ENCODE data around the gene PDHB. TPM values are rescaled to one million over a fixed set of nuclear protein-coding genes. Genes with fewer than 3 reads are reported as not detected.

PDHB gene
- total RNA-seq, 1 donor from 2014 or later: 87.7 TPM

- no peak for TF ChIP-seq EZH2 (IDR thresholded peaks at IDR 0.05; ENCODE audit: insufficient read depth, low read length)
- TF ChIP-seq, protein P1, sequence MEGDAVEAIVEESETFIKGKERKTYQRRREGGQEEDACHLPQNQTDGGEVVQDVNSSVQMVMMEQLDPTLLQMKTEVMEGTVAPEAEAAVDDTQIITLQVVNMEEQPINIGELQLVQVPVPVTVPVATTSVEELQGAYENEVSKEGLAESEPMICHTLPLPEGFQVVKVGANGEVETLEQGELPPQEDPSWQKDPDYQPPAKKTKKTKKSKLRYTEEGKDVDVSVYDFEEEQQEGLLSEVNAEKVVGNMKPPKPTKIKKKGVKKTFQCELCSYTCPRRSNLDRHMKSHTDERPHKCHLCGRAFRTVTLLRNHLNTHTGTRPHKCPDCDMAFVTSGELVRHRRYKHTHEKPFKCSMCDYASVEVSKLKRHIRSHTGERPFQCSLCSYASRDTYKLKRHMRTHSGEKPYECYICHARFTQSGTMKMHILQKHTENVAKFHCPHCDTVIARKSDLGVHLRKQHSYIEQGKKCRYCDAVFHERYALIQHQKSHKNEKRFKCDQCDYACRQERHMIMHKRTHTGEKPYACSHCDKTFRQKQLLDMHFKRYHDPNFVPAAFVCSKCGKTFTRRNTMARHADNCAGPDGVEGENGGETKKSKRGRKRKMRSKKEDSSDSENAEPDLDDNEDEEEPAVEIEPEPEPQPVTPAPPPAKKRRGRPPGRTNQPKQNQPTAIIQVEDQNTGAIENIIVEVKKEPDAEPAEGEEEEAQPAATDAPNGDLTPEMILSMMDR (IDR thresholded peaks at IDR 0.05; ENCODE audit: insufficient read depth, low read depth, low read length): no peak
- Mint-ChIP-seq H3K4me1 (ENCODE audit: low read depth, unreplicated experiment) (peaks cover 34% of the 10 kb centered on the region), H3K27ac (ENCODE audit: unreplicated experiment) (peak overlapping the region; percentile 84), H3K4me3 (ENCODE audit: unreplicated experiment) (peak overlapping the region; percentile 72), H3K27me3 (ENCODE audit: low read depth, unreplicated experiment) (no peaks in the 10 kb centered on the region), H3K36me3 (ENCODE audit: low read depth, unreplicated experiment) (peaks cover 1% of the 10 kb centered on the region), H3K9me3 (ENCODE audit: unreplicated experiment) (no peaks in the 10 kb centered on the region)
- peaks cover 16% of the 10 kb centered on the region for H4K20me1 ChIP-seq (ENCODE audit: insufficient read depth, low read length)
- peak overlapping the region; percentile 96 for H3K27ac ChIP-seq (ENCODE audit: low read depth, low read length)
- H3K27me3 ChIP-seq (ENCODE audit: insufficient read depth, low read length): no peaks in the 10 kb centered on the region
- no peak for FAIRE-seq
- H3K4me1 ChIP-seq (ENCODE audit: insufficient read depth, low read length): peaks cover 18% of the 10 kb centered on the region
- H3K9me3 ChIP-seq (ENCODE audit: insufficient read depth, low read depth, low read length): no peaks in the 10 kb centered on the region
- no peak for DNase-seq (ENCODE audit: low read depth)
- H2AFZ ChIP-seq (ENCODE audit: low read depth, low read length): peak overlapping the region; percentile 50
- H3K79me2 ChIP-seq (ENCODE audit: insufficient read depth, low read length): peaks cover 26% of the 10 kb centered on the region
- H3K9ac ChIP-seq (ENCODE audit: low read length): peak overlapping the region; percentile 43
- peak overlapping the region; percentile 81 for H3K4me2 ChIP-seq (ENCODE audit: low read length)
- H3K36me3 ChIP-seq (ENCODE audit: insufficient read depth, low read length): peaks cover 26% of the 10 kb centered on the region
- H3K4me3 ChIP-seq (ENCODE audit: insufficient read depth, low read depth, low read length): peak overlapping the region; percentile 41
Observed at GRCh38 chr3:58434168-58434504, 504 bp upstream of the PDHB start.

GRCh38 chr3:58432905-58433304 lies 727 bp downstream of the PDHB start:
- Mint-ChIP-seq H3K27me3 (ENCODE audit: low read depth, unreplicated experiment) (no peaks in the 10 kb centered on the region), H3K4me3 (ENCODE audit: unreplicated experiment) (peak overlapping the region; percentile 98), H3K9me3 (ENCODE audit: unreplicated experiment) (no peaks in the 10 kb centered on the region), H3K4me1 (ENCODE audit: low read depth, unreplicated experiment) (peaks cover 34% of the 10 kb centered on the region), H3K27ac (ENCODE audit: unreplicated experiment) (peak overlapping the region; percentile 91), H3K36me3 (ENCODE audit: low read depth, unreplicated experiment) (peaks cover 10% of the 10 kb centered on the region)
- Histone ChIP-seq H4K20me1 (ENCODE audit: insufficient read depth, low read length) (peaks cover 20% of the 10 kb centered on the region), H2AFZ (ENCODE audit: low read depth, low read length) (peak overlapping the region; percentile 95), H3K9ac (ENCODE audit: low read length) (peak overlapping the region; percentile 95), H3K27ac (ENCODE audit: low read depth, low read length) (peak overlapping the region; percentile 96), H3K9me3 (ENCODE audit: insufficient read depth, low read depth, low read length) (no peaks in the 10 kb centered on the region), H3K79me2 (ENCODE audit: insufficient read depth, low read length) (peaks cover 26% of the 10 kb centered on the region), H3K4me2 (ENCODE audit: low read length) (peak overlapping the region; percentile 100), H3K27me3 (ENCODE audit: insufficient read depth, low read length) (no peaks in the 10 kb centered on the region), H3K36me3 (ENCODE audit: insufficient read depth, low read length) (peaks cover 38% of the 10 kb centered on the region), H3K4me3 (ENCODE audit: insufficient read depth, low read depth, low read length) (peak overlapping the region; percentile 89), H3K4me1 (ENCODE audit: insufficient read depth, low read length) (peaks cover 18% of the 10 kb centered on the region)
- FAIRE-seq (no peak), DNase-seq (ENCODE audit: low read depth) (no peak)
- TF ChIP-seq, protein P1 (IDR thresholded peaks at IDR 0.05; ENCODE audit: insufficient read depth, low read depth, low read length): no peak

DNA sequence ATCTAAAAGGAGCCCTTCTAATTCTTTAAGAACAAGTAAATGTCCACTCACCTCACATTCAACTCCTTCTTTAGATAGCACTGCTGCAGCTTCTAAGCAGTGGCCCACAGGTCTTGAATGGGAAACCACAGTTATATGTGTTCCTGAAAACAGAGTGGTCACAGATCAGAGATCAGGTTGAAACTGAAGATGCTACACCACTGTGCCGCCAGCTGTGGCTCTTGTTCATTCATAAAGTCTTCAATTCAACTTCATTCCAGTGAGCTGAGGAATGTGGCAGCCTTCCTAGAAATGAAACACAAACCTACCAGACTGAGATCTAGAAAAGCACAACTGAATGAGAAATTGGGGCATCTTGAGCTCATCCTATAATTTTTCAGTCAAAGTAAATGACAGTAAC lies 4.0 kb downstream of the PDHB start:
- H3K4me3 Mint-ChIP-seq (ENCODE audit: unreplicated experiment): no peak overlapping the region
- FAIRE-seq (no peak), DNase-seq (ENCODE audit: low read depth) (no peak)
- H4K20me1 ChIP-seq (ENCODE audit: insufficient read depth, low read length): peaks cover 21% of the 10 kb centered on the region
- H3K9ac ChIP-seq (ENCODE audit: low read length): no peak overlapping the region
- H3K9me3 ChIP-seq (ENCODE audit: insufficient read depth, low read depth, low read length): no peaks in the 10 kb centered on the region
- no peaks in the 10 kb centered on the region for H3K9me3 Mint-ChIP-seq (ENCODE audit: unreplicated experiment)
- H3K36me3 ChIP-seq (ENCODE audit: insufficient read depth, low read length): peaks cover 53% of the 10 kb centered on the region
- H3K4me1 Mint-ChIP-seq (ENCODE audit: low read depth, unreplicated experiment): peaks cover 15% of the 10 kb centered on the region
- no peak for TF ChIP-seq EZH2 (IDR thresholded peaks at IDR 0.05; ENCODE audit: insufficient read depth, low read length)
- TF ChIP-seq, protein P1 (IDR thresholded peaks at IDR 0.05; ENCODE audit: insufficient read depth, low read depth, low read length): no peak
- no peak overlapping the region for H3K4me2 ChIP-seq (ENCODE audit: low read length)
- H3K4me1 ChIP-seq (ENCODE audit: insufficient read depth, low read length): peaks cover 11% of the 10 kb centered on the region
- peaks cover 26% of the 10 kb centered on the region for H3K79me2 ChIP-seq (ENCODE audit: insufficient read depth, low read length)
- no peaks in the 10 kb centered on the region for H3K27me3 ChIP-seq (ENCODE audit: insufficient read depth, low read length)
- H3K4me3 ChIP-seq (ENCODE audit: insufficient read depth, low read depth, low read length): no peak overlapping the region
- no peak overlapping the region for H3K27ac ChIP-seq (ENCODE audit: low read depth, low read length)
- H2AFZ ChIP-seq (ENCODE audit: low read depth, low read length): no peak overlapping the region
- peaks cover 10% of the 10 kb centered on the region for H3K36me3 Mint-ChIP-seq (ENCODE audit: low read depth, unreplicated experiment)
- H3K27me3 Mint-ChIP-seq (ENCODE audit: low read depth, unreplicated experiment): no peaks in the 10 kb centered on the region
- H3K27ac Mint-ChIP-seq (ENCODE audit: unreplicated experiment): no peak overlapping the region
